NT2/D1 (cell line): Measurements from ENCODE around the gene CFL1.

Source experiments
- DNase-seq: peaks from one replicate; pipeline ENCODE4 v3.0.0-alpha.2; 2011; ENCODE audit warnings: low read depth, low spot score
- H3K27me3 ChIP-seq: 2 replicates; pipeline ENCODE4 v1.6.0; 2011; ENCODE audit warnings: mild to moderate bottlenecking; ENCODE audit not compliant: insufficient read length, insufficient read depth
- H3K36me3 ChIP-seq: 2 replicates; pipeline ENCODE4 v1.6.1; 2011; ENCODE audit warnings: mild to moderate bottlenecking, low read length, mixed read lengths; ENCODE audit not compliant: insufficient read depth, insufficient read length
- H3K4me1 ChIP-seq: 2 replicates; pipeline ENCODE4 v1.5.1; 2011; ENCODE audit not compliant: insufficient read depth, insufficient read length
- H3K4me3 ChIP-seq: 2 replicates; pipeline ENCODE4 v1.5.1; 2011; ENCODE audit warnings: low read depth; ENCODE audit not compliant: insufficient read length
- H3K9ac ChIP-seq: 2 replicates; pipeline ENCODE4 v1.6.0; 2011; ENCODE audit warnings: low read depth; ENCODE audit not compliant: insufficient read length
- H3K9me3 ChIP-seq: 2 replicates; pipeline ENCODE4 v1.5.1; 2011; ENCODE audit warnings: mild to moderate bottlenecking, low read length; ENCODE audit not compliant: insufficient read depth
- SUZ12 ChIP-seq: IDR thresholded peaks from 2 replicates; pipeline ENCODE4 v1.6.1; 2011; ENCODE audit not compliant: insufficient read length, insufficient read depth; ENCODE audit errors: extremely low read depth
- YY1 ChIP-seq: IDR thresholded peaks from 2 replicates; pipeline ENCODE4 v1.6.1; 2011; ENCODE audit not compliant: insufficient read length, insufficient read depth
- ZNF274 ChIP-seq: IDR thresholded peaks from 2 replicates; pipeline ENCODE4 v1.6.1; 2011; ENCODE audit warnings: mild to moderate bottlenecking, low read depth, low read length

The CFL1 gene

DNA sequence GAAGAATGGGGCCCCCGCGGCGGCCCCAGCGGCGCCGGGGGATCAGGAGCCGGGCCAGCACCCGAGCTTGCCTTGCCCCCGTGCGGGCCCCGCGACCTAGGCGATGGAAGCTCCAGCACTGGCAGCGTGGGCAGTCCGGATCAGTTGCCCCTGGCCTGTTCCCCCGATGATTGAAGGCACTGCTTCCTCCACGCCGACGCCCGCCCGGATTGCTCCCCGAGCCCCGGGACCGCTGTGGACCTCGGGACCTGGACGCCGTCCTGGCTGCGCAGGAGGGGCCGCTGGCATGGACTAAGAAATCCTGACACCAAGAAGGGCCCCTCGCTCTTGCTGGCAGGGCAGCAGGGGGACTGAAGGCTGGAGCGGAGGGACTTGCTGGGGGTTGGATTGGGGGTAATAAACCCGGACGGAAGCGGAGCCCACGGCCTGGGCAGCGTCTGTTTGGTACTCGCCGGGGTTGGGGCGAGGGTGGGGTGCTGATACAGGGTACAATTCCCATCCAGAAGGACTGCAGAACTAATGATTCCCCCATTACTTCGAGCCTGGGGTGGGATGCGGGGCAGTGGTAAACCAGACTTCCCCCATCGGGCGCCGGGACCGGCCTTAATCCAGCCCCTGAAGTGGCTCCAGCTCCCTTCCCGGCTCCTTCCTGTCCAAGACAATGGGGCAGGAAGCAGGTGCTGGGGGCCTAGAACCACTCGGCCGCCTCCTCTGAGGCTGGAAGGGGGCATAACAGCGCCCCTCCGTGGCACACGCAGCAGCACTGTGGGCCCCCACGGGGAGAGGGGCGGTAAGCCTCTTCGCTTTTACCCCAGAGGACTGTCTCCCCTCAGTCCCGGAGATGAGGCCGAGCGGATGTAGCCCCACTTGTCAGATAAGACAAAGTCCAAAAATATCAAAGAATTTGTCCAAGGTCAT, 33.5 kb upstream of the CFL1 start:
- TF ChIP-seq SUZ12 (no peak), YY1 (no peak), ZNF274 (no peak)
- H3K9me3 ChIP-seq = no peaks in the 10 kb centered on the region; the same call in 1 of the 2 replicates
- H3K9ac ChIP-seq = peak overlapping the region; percentile 99
- peaks cover 17% of the 10 kb centered on the region for H3K4me1 ChIP-seq
- DNase-seq = peak; percentile 63
- peaks cover 57% of the 10 kb centered on the region for H3K36me3 ChIP-seq
- H3K27me3 ChIP-seq = peaks cover 14% of the 10 kb centered on the region
- H3K4me3 ChIP-seq = peak overlapping the region; percentile 89

DNA sequence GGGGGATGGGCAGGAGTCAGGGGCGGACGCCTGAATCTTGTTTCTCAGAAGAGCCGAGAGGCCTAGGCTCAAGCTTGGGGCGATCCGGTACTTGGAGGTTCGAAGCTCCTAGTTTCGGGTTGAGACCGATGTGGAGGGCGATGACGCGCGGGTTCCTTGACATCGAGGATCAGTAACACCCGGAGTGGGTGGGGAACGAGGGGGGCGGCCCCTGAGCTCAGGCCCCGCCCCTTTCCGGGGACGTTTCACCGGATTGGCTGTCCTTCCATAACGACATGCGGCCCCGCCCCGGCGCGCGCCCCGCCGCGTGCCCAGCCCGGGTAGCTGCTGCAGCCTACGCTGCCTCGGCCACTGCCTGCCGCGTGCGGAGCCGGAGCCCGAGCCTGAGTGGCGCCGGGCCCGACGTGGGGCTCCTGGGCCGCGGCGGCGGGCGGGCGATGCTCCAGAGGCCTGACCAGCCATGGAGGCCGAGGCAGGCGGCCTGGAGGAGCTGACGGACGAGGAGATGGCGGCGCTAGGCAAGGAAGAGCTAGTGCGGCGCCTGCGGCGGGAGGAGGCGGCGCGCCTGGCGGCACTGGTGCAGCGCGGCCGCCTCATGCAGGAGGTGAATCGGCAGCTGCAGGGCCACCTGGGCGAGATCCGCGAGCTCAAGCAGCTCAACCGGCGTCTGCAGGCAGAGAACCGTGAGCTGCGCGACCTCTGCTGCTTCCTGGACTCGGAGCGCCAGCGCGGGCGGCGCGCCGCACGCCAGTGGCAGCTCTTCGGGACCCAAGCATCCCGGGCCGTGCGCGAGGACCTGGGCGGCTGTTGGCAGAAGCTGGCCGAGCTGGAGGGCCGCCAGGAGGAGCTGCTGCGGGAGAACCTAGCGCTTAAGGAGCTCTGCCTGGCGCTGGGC, 32.6 kb upstream of the CFL1 start, which contains the start of gene CCDC85B:
Gene CCDC85B (plus strand): TSS at position 350 of the 895 bp plus-strand sequence. CDS start 111 bp downstream, at position 461.
- Histone ChIP-seq H3K9ac (peak within 1 kb of the TSS; percentile 99), H3K4me1 (peaks cover 17% of the 10 kb centered on the region), H3K9me3 (peaks cover 9% of the 10 kb centered on the region; the same call in 1 of the 2 replicates), H3K36me3 (peaks cover 55% of the 10 kb centered on the region), H3K27me3 (peaks cover 14% of the 10 kb centered on the region), H3K4me3 (peak within 1 kb of the TSS; percentile 89)
- TF ChIP-seq SUZ12 = no peak
- TF ChIP-seq YY1 = no peak
- no peak for TF ChIP-seq ZNF274
- peak; percentile 90 for DNase-seq

DNA sequence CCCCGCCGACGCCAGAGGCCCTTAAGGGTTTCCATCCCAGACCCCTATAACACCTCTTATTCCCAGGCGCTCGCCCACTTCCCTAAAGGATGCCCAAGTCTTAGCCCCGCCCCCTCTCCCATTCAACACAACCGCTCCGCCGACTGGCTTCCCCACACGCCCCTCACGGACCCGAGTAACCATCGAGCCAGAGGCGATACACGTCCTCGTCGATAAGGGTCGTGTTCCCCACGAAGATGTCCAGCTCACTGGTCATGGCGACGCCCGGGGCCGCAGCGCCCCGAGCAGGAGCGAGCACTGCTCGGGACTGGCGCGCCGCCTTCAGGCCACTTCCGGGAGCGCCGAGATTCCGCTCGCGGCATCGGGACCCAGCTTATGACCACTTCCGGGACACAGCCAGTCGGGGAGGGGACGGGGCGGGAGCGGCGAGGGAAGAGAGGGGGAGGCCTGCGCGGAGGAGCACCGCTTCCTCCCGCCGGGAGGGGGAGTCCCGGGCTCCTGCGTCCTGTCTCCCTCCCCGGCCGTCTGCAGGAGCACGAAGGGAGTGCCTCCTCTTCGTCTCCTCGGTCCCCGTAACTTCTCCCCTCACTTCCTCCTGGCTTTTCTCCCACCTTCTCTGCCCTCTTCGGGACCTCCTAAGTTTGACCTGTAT, 30.3 kb upstream of the CFL1 start, which contains the start of gene FIBP:
Gene FIBP (minus strand): TSS at position 309 of the 652 bp plus-strand sequence. CDS start 53 bp downstream, at position 256.
- TF ChIP-seq ZNF274 = no peak
- TF ChIP-seq YY1 = peak; percentile 7
- peaks cover 59% of the 10 kb centered on the region for H3K36me3 ChIP-seq
- H3K4me1 ChIP-seq = peaks cover 18% of the 10 kb centered on the region
- H3K27me3 ChIP-seq = peaks cover 14% of the 10 kb centered on the region
- peak within 1 kb of the TSS; percentile 80 for H3K9ac ChIP-seq
- DNase-seq = peak; percentile 96
- peaks cover 20% of the 10 kb centered on the region; the same call in 1 of the 2 replicates for H3K9me3 ChIP-seq
- H3K4me3 ChIP-seq = peak within 1 kb of the TSS; percentile 48

DNA sequence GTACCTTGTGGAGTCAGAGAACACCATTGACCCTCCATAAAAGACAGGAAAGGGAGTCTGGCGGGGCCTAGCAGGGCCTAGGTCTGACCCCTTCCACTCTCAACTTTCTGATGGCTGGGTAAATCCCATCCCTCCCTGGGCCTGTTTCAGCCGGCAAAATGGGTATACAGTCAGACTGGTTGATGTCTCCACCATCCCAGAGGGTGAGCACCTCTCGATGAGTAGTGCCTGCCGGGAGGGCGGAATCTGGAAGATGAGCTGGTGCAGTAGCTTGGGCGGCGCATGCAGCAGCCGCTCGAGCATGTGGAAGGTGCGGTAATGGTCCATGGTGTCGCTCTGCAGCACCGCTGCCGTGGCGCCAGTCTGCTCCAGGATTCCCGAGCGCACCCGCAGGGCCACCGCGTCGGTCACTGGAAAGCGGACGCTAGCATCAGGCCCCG, 29.8 kb upstream of the CFL1 start:
- Histone ChIP-seq H3K36me3 (peaks cover 60% of the 10 kb centered on the region), H3K9ac (peak overlapping the region; percentile 80), H3K9me3 (peaks cover 20% of the 10 kb centered on the region; the same call in 1 of the 2 replicates), H3K4me3 (peak overlapping the region; percentile 48), H3K27me3 (peaks cover 14% of the 10 kb centered on the region), H3K4me1 (peaks cover 14% of the 10 kb centered on the region)
- no peak for TF ChIP-seq YY1
- no peak for TF ChIP-seq SUZ12
- TF ChIP-seq ZNF274 = no peak
- DNase-seq = no peak

DNA sequence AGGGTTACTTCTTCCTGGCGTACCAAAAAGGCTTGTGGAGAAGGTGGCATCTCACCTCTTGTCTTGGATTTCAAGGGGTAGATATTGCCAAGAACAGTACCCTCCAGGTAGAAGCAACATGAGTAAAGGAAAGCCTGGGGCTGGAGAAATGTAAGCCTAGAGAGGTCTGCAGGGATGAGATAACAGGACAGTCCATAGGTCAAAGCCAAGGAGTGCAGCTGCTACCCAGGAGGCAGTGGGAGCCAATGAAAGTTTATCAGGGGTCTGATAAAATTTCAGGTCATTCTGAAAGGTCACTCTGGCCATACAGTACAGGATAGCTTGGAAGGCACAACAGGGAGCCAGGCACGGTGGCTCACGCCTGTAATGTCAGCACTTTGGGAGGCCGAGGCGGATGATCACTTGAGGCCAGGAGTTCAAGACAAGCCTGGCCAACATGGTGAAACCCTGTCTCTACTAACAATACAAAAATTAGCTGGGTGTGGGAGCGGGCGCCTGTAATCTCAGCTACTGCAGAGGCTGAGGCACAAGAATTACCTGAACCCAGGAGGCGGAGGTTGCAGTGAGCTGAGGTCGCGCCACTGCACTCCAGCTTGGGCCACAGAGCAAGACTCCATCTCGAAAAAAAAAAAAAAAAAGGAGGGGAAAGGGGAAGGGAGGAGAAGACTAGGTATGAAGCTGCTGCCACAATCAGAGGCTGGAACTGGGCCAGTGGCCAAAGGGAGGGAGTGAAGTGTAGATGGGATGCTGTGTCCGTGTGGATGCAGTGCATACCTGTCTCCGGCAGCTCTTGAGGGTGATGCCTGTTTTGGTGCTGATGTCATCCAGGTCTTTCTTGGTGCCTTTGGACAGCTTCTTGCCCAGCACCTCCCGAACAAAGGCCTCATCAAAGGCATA, 29.1 kb upstream of the CFL1 start:
- H3K4me1 ChIP-seq = peaks cover 13% of the 10 kb centered on the region
- H3K4me3 ChIP-seq = peak overlapping the region; percentile 48
- peak overlapping the region; percentile 80 for H3K9ac ChIP-seq
- H3K27me3 ChIP-seq = peaks cover 14% of the 10 kb centered on the region
- peaks cover 20% of the 10 kb centered on the region; the same call in 1 of the 2 replicates for H3K9me3 ChIP-seq
- no peak for DNase-seq
- peaks cover 60% of the 10 kb centered on the region for H3K36me3 ChIP-seq
- no peak for TF ChIP-seq ZNF274
- no peak for TF ChIP-seq SUZ12
- TF ChIP-seq YY1 = no peak
